HepG2 (cell line): ENCODE measurements around the gene NXN. TPM values are rescaled to one million over a fixed set of nuclear protein-coding genes. Genes with fewer than 3 reads are reported as not detected.
"Not testable (repeated sequence)": the region's sequence is repeated elsewhere in the genome, so short reads cannot be mapped to it uniquely, and the experiment has no call there.

Experiments
- ATAC-seq: fragments of 200-7000 bp; cut with Tn5 transposase; 3 replicates; pipeline ENCODE4 v1.9.1; 2020; ENCODE audit warnings: mild to moderate bottlenecking, moderate library complexity
- BruUV-seq: library from RNA; stranded (reverse); fragments of 400-500 nt; replicated peaks from 2 replicates; lab custom pipeline; 2021; lab: Mats Ljungman, UMichigan
- CTCF ChIA-PET: fragments of 300-600 bp; formaldehyde crosslinking; extraction: SDS; loops from one replicate; lab custom pipeline; 2021; ENCODE audit warnings: low total read pairs, inconsistent platforms, low intra/inter-chr PET ratio; lab: Yijun Ruan, JAX
- POLR2A ChIA-PET: fragments of 350-600 bp; sonication (Branson Sonifier 250); formaldehyde crosslinking; loops from one replicate; lab custom pipeline; 2020; ENCODE audit warnings: antibody characterized with exemption, inconsistent platforms; lab: Yijun Ruan, JAX
- DNase-seq: peaks from one replicate; pipeline ENCODE4 v3.0.0-alpha.2; 2015; ENCODE audit warnings: low spot score
- FAIRE-seq: peaks from 3 replicates; lab custom pipeline; 2011; peaks lifted over from hg19 to GRCh38; lab: Jason Lieb, UNC
- H2AFZ ChIP-seq: one replicate; pipeline ENCODE4 v1.6.1; 2011; ENCODE audit warnings: low read length, inconsistent platforms
- H3K27ac ChIP-seq: fragments of 300-600 bp; 3 replicates; pipeline ENCODE4 v1.8.0; 2011; ENCODE audit warnings: mixed run types, mild to moderate bottlenecking, mixed read lengths, low read length, inconsistent platforms; ENCODE audit not compliant: insufficient read depth; ENCODE audit errors: extremely low read length
- H3K27me3 ChIP-seq, 2 experiments: fragments of 200-600 bp in 1 of 2; 2 replicates in 1 of 2; 3 replicates in 1 of 2; pipeline versions ENCODE4 v1.6.0 to v1.8.0; 2011; ENCODE audit warnings: low read length in 2 of 2, mild to moderate bottlenecking in 2 of 2, moderate library complexity in 2 of 2, inconsistent platforms in 1 of 2; ENCODE audit not compliant: insufficient read depth in 2 of 2, control insufficient read depth in 1 of 2
- H3K36me3 ChIP-seq, 2 experiments: fragments of 200-600 bp in 1 of 2; replicated peaks in 1 of 2; 2 replicates in 1 of 2; 3 replicates in 1 of 2; pipeline versions ENCODE4 v1.5.1 to v1.8.0; 2011; ENCODE audit warnings: low read length in 2 of 2, inconsistent platforms in 1 of 2; ENCODE audit not compliant: insufficient read depth in 2 of 2, control insufficient read depth in 1 of 2
- H3K4me1 ChIP-seq: 2 replicates; pipeline ENCODE4 v1.5.1; 2012; ENCODE audit warnings: low read length, inconsistent platforms; ENCODE audit not compliant: insufficient read depth
- H3K4me2 ChIP-seq: 2 replicates; pipeline ENCODE4 v1.6.0; 2011; ENCODE audit warnings: low read depth, low read length, inconsistent platforms
- H3K4me3 ChIP-seq, 3 experiments: fragments of 200-600 bp in 1 of 3; sonication (generic), shearing (Covaris generic) in 1 of 3; replicated peaks in 1 of 3; 2 replicates each; pipeline ENCODE4 v1.5.1; 2011 to 2016; ENCODE audit warnings: low read length in 3 of 3, inconsistent platforms in 2 of 3, low read depth in 2 of 3, mild to moderate bottlenecking in 2 of 3, control low read depth in 1 of 3, mixed read lengths in 1 of 3; ENCODE audit not compliant: insufficient read depth in 1 of 3
- H3K79me2 ChIP-seq: one replicate; pipeline ENCODE4 v1.6.1; 2011; ENCODE audit warnings: low read length, inconsistent platforms; ENCODE audit not compliant: insufficient read depth
- H3K9ac ChIP-seq: 2 replicates; pipeline ENCODE4 v1.6.0; 2011; ENCODE audit warnings: mild to moderate bottlenecking, low read depth, low read length, inconsistent platforms; ENCODE audit not compliant: insufficient read depth
- H3K9me3 ChIP-seq: 2 replicates; pipeline ENCODE4 v1.5.1; 2012; ENCODE audit warnings: mild to moderate bottlenecking, low read length
- H4K20me1 ChIP-seq: 2 replicates; pipeline ENCODE4 v1.6.0; 2011; ENCODE audit warnings: inconsistent platforms, mild to moderate bottlenecking, low read length, moderate library complexity; ENCODE audit not compliant: insufficient read depth
- AGO2 ChIP-seq: fragments of 200-400 bp; formaldehyde crosslinking; optimal IDR thresholded peaks from 2 replicates; pipeline ENCODE3; 2017; ENCODE audit warnings: mild to moderate bottlenecking, low read depth, low read length, moderate library complexity
- RBFOX2 ChIP-seq: fragments of 200-400 bp; formaldehyde crosslinking; IDR thresholded peaks from 2 replicates; pipeline ENCODE4 v1.6.1; 2017; ENCODE audit warnings: low read depth, mild to moderate bottlenecking, low read length
- SALL1 ChIP-seq: sonication (generic); formaldehyde crosslinking; IDR thresholded peaks from 2 replicates; pipeline ENCODE4 v1.8.0; 2022; ENCODE audit warnings: mild to moderate bottlenecking, missing genetic modification reagents
- WGBS: methylation state at CpG from one replicate; pipeline ENCODE4 v1.1.6; 2017; ENCODE audit warnings: low lambda C conversion rate; 5-methylcytosine and 5-hydroxymethylcytosine counted together
- in situ Hi-C: cut with HindIII; loops from 2 replicates; pipeline ENCODE4 v1.10.0; 2017; ENCODE audit warnings: low pct_unique_long_range_greater_than_20kb; ENCODE audit not compliant: extremely low pct_ligation_motif_present
- intact Hi-C: fragments of 100-400 bp; cut with micrococcal nuclease; formaldehyde crosslinking; loops from one replicate; pipeline ENCODE4 v1.10.0; 2022; ENCODE audit not compliant: unreplicated experiment
- polyA plus RNA-seq, 8 experiments: library from polyadenylated mRNA; depleted of rRNA in 3 of 8; stranded (reverse) in 7 of 8; unstranded in 1 of 8; fragments of >200 nt; fragmentation: Illumina TruSeq in 4 of 8; extraction: Trizol in 4 of 8; gene quantifications; 2 replicates each; pipeline versions ENCODE4 v1.2.1 to v1.2.3, GENCODE V29; 2011 to 2016; ENCODE audit warnings: low read depth in 4 of 8, missing spikeins in 1 of 8, mixed read lengths in 1 of 8; ENCODE audit not compliant: insufficient read depth in 1 of 8
- total RNA-seq, 5 experiments: library from RNA; depleted of rRNA; stranded (reverse); fragments of >200 nt; fragmentation: Illumina TruSeq; extraction: Trizol; gene quantifications; 2 replicates each; pipeline ENCODE4 v1.2.3, GENCODE V29; 2016; ENCODE audit warnings: low read depth in 1 of 5

The NXN gene
- total and polyA plus RNA-seq, 2 of the 13 experiments (the other 11 are each of a cell fraction or from before 2014, with no cell fraction given) = 22.2 to 24.3 TPM

GRCh38 chr17:791829-792228 lies 187.7 kb downstream of the NXN start:
- no peak for FAIRE-seq

GRCh38 chr17:790874-791247 lies 188.7 kb downstream of the NXN start:
- H3K4me3 ChIP-seq, H3K79me2 ChIP-seq, BruUV-seq, H3K4me1 ChIP-seq, ATAC-seq, CTCF ChIA-PET, in situ Hi-C loops, H2AFZ ChIP-seq, FAIRE-seq, intact Hi-C loops, POLR2A ChIA-PET, H3K27ac ChIP-seq, H3K27me3 ChIP-seq, H3K4me2 ChIP-seq, DNase-seq, H4K20me1 ChIP-seq, H3K9ac ChIP-seq, H3K9me3 ChIP-seq: not testable (repeated sequence)
- TF ChIP-seq AGO2 (peak; percentile 69), RBFOX2 (peak; percentile 36; the same call in 1 of the 2 replicates)
- 98% methylated on average over 10 of the region's 12 CpGs for WGBS
- H3K36me3 ChIP-seq = peaks cover 19 to 42% of the 10 kb centered on the region in 2 experiments; a peak in 4 of 5 replicates

More at GRCh38 chr17:791829-792228, 187.7 kb downstream of the NXN start:
- WGBS = 96% methylated on average over 19 of the region's 19 CpGs
- TF ChIP-seq AGO2 = peak; percentile 62
- no peak for TF ChIP-seq SALL1 (CRISPR knock-in tag)
- no peaks in the 10 kb centered on the region for H3K4me1 ChIP-seq
- in situ Hi-C loops (no loop called here), intact Hi-C loops (no loop called here)
- no peaks in the 10 kb centered on the region for H4K20me1 ChIP-seq
- POLR2A ChIA-PET = interaction anchor here (0.9 kb wide), 1 partner anchor 10 kb away, joined by 4 read pairs; the partner anchor contains the start of genes GLOD4 and MRM3
- no peak for ATAC-seq
- peaks cover 19 to 41% of the 10 kb centered on the region in 2 experiments; a peak in 4 of 5 replicates for H3K36me3 ChIP-seq
- H3K9me3 ChIP-seq = no peaks in the 10 kb centered on the region
- no peak overlapping the region for H3K4me2 ChIP-seq
- TSS peak; percentile 25 for BruUV-seq
- no peaks in the 10 kb centered on the region for H3K27me3 ChIP-seq
- no peak overlapping the region for H3K27ac ChIP-seq
- no peak overlapping the region for H3K9ac ChIP-seq
- CTCF ChIA-PET = no interaction called here
- H2AFZ ChIP-seq = no peak overlapping the region
- no peak for DNase-seq
- no peak overlapping the region for H3K4me3 ChIP-seq
- no peaks in the 10 kb centered on the region for H3K79me2 ChIP-seq
